Natural killer cell (primary cell): ENCODE data around the gene NSUN6. TPM values are rescaled to one million over a fixed set of nuclear protein-coding genes. Genes with fewer than 3 reads are reported as not detected.

Source experiments
- ATAC-seq, 3 donors: fragments of 150-1000 bp in 2 of 3; fragments of 200-7000 bp in 1 of 3; cut with Tn5 transposase; 1 replicate in 1 of 3; 2 replicates in 2 of 3; pipeline ENCODE4 v1.10.0; 2021; ENCODE audit warnings: mild to moderate bottlenecking in 2 of 3, moderate library complexity in 2 of 3
- DNase-seq, 2 donors: peaks; one replicate each; pipeline versions ENCODE4 v3.0.0 to v3.0.0-alpha.2; 2013 to 2021; ENCODE audit warnings: mixed read lengths in 1 of 2
- H3K27ac ChIP-seq: one replicate; pipeline ENCODE4 v1.5.1; 2013; ENCODE audit warnings: mild to moderate bottlenecking, low read length
- H3K27me3 ChIP-seq: one replicate; pipeline ENCODE4 v1.6.1; 2013; ENCODE audit warnings: low read length; ENCODE audit not compliant: control insufficient read depth, insufficient read depth
- H3K36me3 ChIP-seq: one replicate; pipeline ENCODE4 v1.6.1; 2013; ENCODE audit warnings: low read length; ENCODE audit not compliant: control insufficient read depth, insufficient read depth
- H3K4me1 ChIP-seq: one replicate; pipeline ENCODE4 v1.6.1; 2013; ENCODE audit warnings: low read length; ENCODE audit not compliant: control insufficient read depth, insufficient read depth
- H3K4me3 ChIP-seq: one replicate; pipeline ENCODE4 v1.5.1; 2013; ENCODE audit warnings: low read length
- H3K9me3 ChIP-seq: one replicate; pipeline ENCODE4 v1.6.1; 2013; ENCODE audit warnings: low read length; ENCODE audit not compliant: control insufficient read depth, insufficient read depth
- H3K27ac Mint-ChIP-seq, 2 donors: one replicate each; pipeline ENCODE4 v1.8.0; 2022; ENCODE audit warnings: mild to moderate bottlenecking in 2 of 2, mixed read lengths in 2 of 2, moderate library complexity in 1 of 2
- H3K27me3 Mint-ChIP-seq, 2 donors: one replicate each; pipeline ENCODE4 v1.8.0; 2022; ENCODE audit warnings: low read depth in 2 of 2, mixed read lengths in 2 of 2
- H3K36me3 Mint-ChIP-seq: one replicate; pipeline ENCODE4 v1.8.0; 2022; ENCODE audit warnings: mixed read lengths
- H3K4me1 Mint-ChIP-seq, 2 donors: one replicate each; pipeline ENCODE4 v1.8.0; 2022; ENCODE audit warnings: mixed read lengths in 2 of 2
- H3K4me3 Mint-ChIP-seq: one replicate; pipeline ENCODE4 v1.8.0; 2022; ENCODE audit warnings: mild to moderate bottlenecking, moderate library complexity, mixed read lengths
- H3K9me3 Mint-ChIP-seq, 2 donors: one replicate each; pipeline ENCODE4 v1.8.0; 2022; ENCODE audit warnings: mixed read lengths in 2 of 2
- CTCF ChIP-seq: fragments of 200-600 bp; IDR thresholded peaks from one replicate; pipeline ENCODE4 v1.8.0; 2022; ENCODE audit warnings: antibody characterized with exemption
- WGBS: methylation state at CpG from one replicate; pipeline ENCODE4 v1.1.7; 2013; ENCODE audit warnings: missing lambda C conversion rate; ENCODE audit not compliant: insufficient coverage; 5-methylcytosine and 5-hydroxymethylcytosine counted together
- intact Hi-C: fragments of 100-400 bp; cut with micrococcal nuclease; formaldehyde crosslinking; loops from one replicate; pipeline ENCODE4 v1.14.2; 2022
- total RNA-seq, 4 donors: library from RNA; stranded (reverse); fragments of 120-200 nt in 1 of 4; gene quantifications; one replicate each; pipeline versions ENCODE4 v1.2.3 to v1.2.4, GENCODE V29; 2013 to 2022

Gene NSUN6
- total RNA-seq, 3 donors from 2014 or later (not counting 1 experiment from before 2014, with no cell fraction given), result 25.7 to 36.9 (median 26.4) TPM

DNA sequence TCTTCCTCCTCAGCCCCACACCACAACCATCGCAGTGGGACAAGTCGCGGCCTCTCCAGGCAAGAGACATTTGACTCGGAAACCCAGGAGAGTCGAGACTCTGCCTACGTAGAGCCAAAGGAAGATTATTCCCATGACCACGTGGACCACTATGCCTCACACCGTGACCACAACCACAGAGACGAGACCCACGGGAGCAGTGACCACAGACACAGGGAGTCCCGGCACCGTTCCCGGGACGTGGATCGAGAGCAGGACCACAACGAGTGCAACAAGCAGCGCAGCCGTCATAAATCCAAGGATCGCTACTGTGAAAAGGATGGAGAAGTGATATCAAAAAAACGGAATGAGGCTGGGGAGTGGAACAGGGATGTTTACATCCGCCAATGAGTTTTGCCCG is 112.1 kb downstream of the NSUN6 start:
- H3K4me1 Mint-ChIP-seq, result no peaks in the 10 kb centered on the region
- Histone ChIP-seq H3K36me3 (peaks cover 13% of the 10 kb centered on the region), H3K4me1 (no peaks in the 10 kb centered on the region), H3K27me3 (no peaks in the 10 kb centered on the region), H3K9me3 (no peaks in the 10 kb centered on the region), H3K27ac (no peak overlapping the region), H3K4me3 (no peak overlapping the region)
- ATAC-seq, result no peak
- no peak overlapping the region for H3K4me3 Mint-ChIP-seq
- no peaks in the 10 kb centered on the region for H3K9me3 Mint-ChIP-seq
- H3K27me3 Mint-ChIP-seq, result no peaks in the 10 kb centered on the region
- intact Hi-C loops, result no loop called here
- TF ChIP-seq CTCF, result no peak
- H3K36me3 Mint-ChIP-seq, result peaks cover 18% of the 10 kb centered on the region
- DNase-seq, result no peak
- H3K27ac Mint-ChIP-seq, result no peak overlapping the region
- WGBS, result 97% methylated on average over 21 of the region's 22 CpGs

DNA sequence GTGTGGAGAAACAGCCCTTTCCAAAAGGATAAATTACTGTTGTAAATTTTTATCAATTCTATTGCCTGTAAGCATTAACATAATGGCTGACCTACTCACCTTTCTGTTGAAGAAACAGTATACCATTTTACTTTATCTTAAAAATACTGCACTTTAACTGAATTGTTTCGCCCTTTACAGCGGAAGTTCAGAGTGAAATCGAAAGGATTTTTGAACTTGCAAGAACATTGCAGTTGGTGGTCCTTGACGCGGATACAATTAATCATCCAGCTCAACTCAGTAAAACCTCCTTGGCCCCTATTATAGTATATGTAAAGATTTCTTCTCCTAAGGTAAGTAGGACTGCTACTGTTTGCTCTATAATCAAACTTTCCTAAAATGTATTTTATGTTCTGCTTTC is 117.5 kb downstream of the NSUN6 start:
- Mint-ChIP-seq H3K4me3 (no peak overlapping the region), H3K9me3 (no peaks in the 10 kb centered on the region), H3K27me3 (no peaks in the 10 kb centered on the region), H3K36me3 (no peaks in the 10 kb centered on the region), H3K4me1 (no peaks in the 10 kb centered on the region), H3K27ac (no peak overlapping the region)
- no peak for TF ChIP-seq CTCF
- Histone ChIP-seq H3K4me1 (no peaks in the 10 kb centered on the region), H3K27me3 (no peaks in the 10 kb centered on the region), H3K27ac (no peak overlapping the region), H3K4me3 (no peak overlapping the region), H3K9me3 (no peaks in the 10 kb centered on the region), H3K36me3 (peaks cover 3% of the 10 kb centered on the region)
- ATAC-seq (no peak), DNase-seq (no peak)
- WGBS, result 100% methylated on average over 3 of the region's 5 CpGs
- intact Hi-C loops, result no loop called here

- H3K4me3 Mint-ChIP-seq, result no peak overlapping the region
- H3K27ac ChIP-seq, result no peak overlapping the region
- H3K27ac Mint-ChIP-seq, result no peak overlapping the region
- no peaks in the 10 kb centered on the region for H3K9me3 Mint-ChIP-seq
- ATAC-seq (no peak), DNase-seq (no peak)
- H3K36me3 ChIP-seq, result no peaks in the 10 kb centered on the region
- no peak for TF ChIP-seq CTCF
- no peaks in the 10 kb centered on the region for H3K4me1 Mint-ChIP-seq
- no peaks in the 10 kb centered on the region for H3K36me3 Mint-ChIP-seq
- no peaks in the 10 kb centered on the region for H3K27me3 ChIP-seq
- no peaks in the 10 kb centered on the region for H3K4me1 ChIP-seq
- H3K27me3 Mint-ChIP-seq, result no peaks in the 10 kb centered on the region
- no peaks in the 10 kb centered on the region for H3K9me3 ChIP-seq
- H3K4me3 ChIP-seq, result no peak overlapping the region
- WGBS, result 97% methylated on average over 5 of the region's 7 CpGs
- intact Hi-C loops, result no loop called here
Measured at GRCh38 chr10:18532881-18533535, 118.4 kb downstream of the NSUN6 start.

- H3K9me3 ChIP-seq, result no peaks in the 10 kb centered on the region
- Mint-ChIP-seq H3K9me3 (no peaks in the 10 kb centered on the region), H3K4me3 (no peak overlapping the region), H3K27ac (no peak overlapping the region), H3K4me1 (no peaks in the 10 kb centered on the region), H3K36me3 (no peaks in the 10 kb centered on the region), H3K27me3 (no peaks in the 10 kb centered on the region)
- intact Hi-C loops, result no loop called here
- no peak for TF ChIP-seq CTCF
- no peaks in the 10 kb centered on the region for H3K36me3 ChIP-seq
- no peaks in the 10 kb centered on the region for H3K27me3 ChIP-seq
- no peak overlapping the region for H3K27ac ChIP-seq
- no peaks in the 10 kb centered on the region for H3K4me1 ChIP-seq
- WGBS, result 93% methylated on average over 1 of the region's 3 CpGs
- DNase-seq (no peak), ATAC-seq (no peak)
- H3K4me3 ChIP-seq, result no peak overlapping the region
Measured at GRCh38 chr10:18528292-18528691, 123.1 kb downstream of the NSUN6 start.
